ENCODE data around the gene LSG1.

LSG1 gene

DNA sequence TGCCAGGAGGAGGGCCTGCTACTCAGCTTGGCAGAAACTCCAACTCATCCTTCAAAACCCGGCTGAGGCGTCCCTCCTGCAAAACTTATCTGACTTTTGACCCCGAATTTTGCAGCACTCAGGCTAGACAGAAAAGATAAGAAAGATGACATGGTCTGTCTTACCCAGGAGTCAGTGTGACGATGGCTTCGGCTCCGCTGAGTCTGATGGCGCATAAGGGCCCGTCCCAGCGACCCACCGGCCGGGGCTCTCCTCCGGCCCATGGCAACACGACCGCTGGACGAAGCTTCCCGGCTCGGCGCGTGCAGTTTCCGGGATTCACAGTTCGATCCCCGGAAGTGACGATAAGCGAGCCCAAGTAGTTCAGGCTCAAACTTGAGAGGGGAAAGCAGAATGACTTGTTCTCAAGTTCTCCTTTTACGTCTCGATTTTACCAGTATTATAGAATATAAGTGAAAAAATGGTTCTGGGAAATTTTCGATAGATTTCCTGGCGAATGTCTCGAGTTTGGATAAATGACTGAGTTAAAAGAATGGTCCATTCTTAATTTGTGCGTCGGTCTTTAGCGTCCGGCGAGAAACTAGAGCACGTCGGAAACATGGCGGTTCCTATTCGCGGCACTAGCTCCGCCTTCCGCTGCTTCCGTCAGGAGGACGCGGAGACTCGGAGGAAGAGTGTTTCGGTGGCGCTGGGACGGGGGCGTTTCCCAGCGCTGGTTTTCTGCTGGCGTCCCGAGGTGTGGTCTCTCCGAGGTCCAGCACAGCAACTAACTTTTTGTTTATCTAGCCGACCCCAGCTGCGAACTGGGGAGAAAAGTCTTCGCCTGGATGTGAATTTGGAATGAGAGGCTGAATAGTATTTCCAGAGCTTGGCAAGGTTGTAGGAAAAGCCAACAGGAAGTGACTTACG lies at the start of gene LSG1:
Gene LSG1 (minus strand): TSS at position 292 of the 909 bp plus-strand sequence. CDS start 29 bp downstream, at position 263.
- DNase-seq = peak; percentile 93

DNA sequence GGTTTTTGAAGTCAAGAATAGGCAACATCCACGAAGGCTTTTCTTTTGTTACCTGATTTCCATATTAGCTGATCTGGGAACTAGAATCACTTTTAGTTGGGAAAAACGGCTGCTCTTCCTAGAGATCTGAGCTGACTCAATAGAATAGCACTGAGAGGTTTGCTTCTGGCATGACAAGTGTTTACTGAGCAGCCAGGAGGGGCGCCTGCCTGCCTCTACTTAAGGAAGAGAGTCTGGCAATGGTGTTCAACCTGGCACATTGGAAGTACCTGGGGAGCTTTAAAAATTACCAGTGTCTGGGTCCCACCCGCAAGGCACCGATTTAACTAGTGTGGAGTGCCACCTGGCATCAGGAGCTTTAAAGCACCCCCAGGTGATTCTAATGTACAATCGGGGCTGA lies 48.1 kb upstream of the LSG1 start:
- no peak for DNase-seq

DNA sequence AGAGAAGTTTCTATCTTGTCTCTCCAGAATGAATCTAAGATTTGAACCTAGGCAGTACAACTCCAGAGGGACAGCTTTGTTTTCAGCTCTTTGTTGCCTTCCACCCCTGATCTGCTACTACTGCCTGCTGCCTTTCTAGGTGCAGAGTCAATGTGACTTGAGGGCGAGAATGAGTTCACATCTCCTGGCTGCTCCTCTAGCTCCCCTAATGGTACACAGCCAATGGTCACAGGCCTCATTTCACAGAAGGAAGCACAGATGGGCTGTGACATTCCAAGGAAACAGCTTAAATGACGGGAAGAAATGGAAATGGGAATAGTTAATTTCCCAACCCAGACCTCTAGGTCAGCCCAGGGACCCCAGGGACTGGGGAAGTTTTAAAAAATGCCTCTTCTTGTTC lies 46.1 kb upstream of the LSG1 start:
- no peak for DNase-seq

DNA sequence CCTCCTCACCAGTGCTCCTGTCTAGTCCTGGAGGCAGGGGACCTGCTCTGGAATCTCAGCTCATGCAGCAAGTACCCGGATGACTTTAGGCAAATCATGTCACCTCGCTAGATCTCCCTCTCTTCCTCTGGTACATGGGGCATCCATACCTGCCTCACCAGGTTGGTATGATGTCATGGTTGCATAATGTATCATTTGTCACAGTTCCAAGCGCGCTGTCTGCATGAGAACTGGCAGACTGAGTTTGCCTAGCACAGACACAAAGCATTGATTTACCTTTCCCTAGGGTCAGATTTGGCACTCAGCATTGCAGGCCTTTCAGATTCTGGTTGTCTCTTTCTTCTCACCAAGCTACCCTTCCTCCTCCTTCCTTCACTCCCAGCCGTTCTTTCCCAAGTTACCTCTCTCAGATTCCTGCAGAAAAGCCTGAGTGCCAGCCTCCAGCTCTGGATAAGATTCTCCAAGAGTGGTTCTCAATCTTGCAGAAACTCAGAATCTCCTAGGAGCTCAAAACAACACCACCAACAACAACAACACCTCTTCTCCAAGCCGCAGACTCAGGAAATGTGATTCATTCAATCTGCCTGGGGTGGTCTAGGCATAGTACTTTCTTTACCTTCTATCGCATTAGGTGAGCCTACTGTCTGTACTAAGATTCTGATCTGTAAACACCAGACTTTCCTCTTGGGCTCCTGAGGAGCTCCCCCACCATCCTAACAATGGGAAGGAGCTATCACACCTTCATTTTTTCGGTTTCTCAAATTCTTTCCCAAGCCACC lies 43.2 kb upstream of the LSG1 start:
- DNase-seq = peak; percentile 15

DNA sequence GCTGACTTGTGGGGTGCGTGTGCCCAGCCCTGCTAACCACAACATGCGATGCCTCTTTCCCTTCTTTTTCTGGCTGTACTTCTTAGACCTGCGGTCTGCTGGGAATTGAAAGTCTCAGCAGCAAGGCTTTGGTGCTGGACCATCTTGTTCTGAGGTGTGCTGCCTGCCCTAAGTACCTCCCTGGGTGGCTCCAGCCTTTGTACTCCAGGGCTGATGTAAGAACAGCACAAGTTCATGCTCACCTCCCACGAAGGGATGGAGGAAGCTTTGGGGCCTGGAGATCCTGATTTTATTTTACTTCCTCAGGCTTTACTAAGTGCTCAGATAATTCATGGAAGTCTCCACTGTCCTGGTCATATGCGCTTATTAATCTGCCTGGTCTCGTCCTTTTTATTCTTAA lies 42.6 kb upstream of the LSG1 start:
- no peak for DNase-seq

DNA sequence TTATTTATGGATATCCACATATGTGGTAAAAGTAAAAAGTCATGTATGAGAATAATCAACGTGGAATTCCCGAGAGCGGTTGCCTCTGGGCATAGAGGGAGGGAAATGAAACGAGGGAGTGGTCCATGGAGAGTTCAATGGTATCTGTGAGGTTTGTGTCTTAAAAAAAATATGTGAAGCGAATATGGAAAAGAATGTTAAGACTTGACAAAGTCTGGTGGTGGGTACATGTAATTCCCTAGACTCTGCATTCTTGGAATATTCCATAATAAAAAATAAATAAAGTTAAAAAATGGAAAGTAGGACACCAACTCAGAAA lies 42.1 kb upstream of the LSG1 start:
- no peak for DNase-seq

DNA sequence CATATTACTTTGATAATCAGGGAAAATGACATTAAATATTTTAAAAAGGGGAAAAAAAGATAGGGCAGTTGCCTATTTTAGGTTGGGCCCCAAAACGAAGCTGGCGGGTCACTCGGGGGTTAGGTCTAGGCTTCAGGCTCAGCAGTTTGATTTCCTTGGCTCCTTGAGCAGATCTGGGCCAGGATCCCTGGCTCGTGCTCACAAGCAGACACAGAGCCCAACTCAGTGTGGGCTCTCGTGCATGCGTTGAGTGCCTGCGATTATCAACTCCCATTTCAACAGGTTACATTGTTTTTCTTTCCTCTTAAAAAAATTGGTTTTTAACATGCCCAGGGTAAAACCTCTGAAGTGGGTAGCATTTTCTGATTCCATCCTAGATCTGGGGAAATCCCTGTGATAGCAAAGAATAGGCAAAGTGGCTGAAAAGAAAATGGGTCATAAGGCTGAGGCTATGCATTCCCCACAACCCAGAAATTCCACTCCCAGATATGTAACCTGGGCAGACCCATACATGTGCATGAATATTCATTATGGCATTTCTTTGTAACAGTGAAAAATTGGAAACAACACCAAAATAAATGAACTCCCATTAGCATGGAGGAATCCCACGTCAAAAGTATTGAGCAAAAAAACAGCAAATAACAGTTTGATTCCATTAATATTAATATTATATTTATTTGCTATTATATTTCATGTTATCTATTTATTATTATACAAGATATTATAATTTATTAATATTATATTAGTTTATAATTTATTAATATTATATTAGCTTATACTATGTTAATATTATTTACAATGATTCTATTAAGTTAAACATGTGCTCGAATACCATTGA lies 41.5 kb upstream of the LSG1 start:
- no peak for DNase-seq

DNA sequence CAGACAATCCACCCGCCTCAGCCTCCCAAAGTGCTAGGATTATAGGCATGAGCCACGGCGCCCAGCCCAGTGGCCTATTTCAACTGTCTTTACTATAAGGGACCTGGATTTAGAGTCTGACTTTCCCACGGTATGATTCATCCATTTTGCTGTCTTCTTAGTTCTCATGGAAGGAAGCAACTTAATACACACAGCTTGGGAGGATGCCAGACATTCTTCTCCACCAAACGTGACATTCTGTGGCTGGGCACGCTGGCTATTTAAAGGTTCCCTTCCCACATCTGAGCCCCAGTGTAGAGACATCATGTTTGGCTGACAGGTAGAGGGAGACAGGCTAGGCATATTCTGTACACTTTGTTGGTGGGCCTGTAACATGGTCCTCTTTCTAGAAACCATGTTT lies 39.9 kb upstream of the LSG1 start:
- DNase-seq = no peak

DNA sequence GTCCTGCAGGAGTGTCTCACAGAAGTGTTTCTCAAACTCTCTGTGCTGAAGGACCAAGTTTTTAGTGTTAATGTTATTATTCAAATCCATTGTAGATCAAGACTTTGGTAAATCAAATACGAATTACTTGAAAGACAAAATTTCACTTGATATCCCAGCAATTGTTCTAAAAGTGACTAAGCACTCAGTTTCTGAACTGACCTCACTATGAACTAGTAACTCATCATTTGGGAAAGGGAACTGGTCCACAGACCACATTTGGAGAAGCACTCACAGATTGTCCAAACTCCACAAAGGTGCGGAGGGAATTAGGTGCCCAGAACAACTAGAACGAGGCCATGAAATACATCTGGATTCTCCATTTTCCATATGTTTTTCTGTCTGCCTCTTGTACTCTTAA lies 39.3 kb upstream of the LSG1 start:
- DNase-seq = no peak

DNA sequence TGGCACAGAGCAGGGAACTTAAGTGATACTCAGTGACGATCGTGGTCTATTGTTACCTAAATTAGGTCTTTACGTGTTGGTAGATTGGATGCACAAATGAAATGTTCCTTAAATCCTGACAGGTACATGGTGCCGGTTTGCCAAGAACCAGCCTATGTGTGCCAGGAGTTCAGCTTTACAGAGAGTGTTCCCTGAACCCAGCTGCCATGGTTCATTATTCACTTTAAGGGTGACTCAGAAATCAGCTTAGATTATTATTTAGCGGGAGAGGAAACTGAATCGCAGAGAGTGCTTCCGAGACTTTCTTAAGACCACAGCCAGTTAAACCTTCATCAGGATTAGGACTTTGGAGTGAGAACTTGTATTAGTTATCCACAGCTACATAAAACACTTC lies 35.2 kb upstream of the LSG1 start:
- DNase-seq = no peak

DNA sequence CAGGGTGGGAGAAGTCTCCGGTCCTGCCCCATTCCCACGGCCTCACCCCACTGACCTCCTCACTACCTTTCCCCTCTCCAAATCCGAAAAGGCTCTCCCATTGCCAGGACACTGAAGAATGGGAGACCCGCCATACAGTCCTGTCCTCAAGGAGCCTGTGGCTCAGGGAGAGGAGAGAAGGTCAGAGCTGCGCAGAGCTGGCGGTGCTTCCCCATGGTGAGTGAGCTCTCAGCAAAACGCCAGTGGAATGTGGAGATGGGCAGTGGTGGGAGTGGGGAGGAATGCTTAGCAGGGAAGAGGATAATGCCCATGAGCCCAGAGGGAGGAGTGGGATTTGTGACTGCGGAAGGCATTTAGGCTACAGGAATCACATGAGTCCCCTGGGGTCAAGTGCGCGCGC lies 33.8 kb upstream of the LSG1 start:
- no peak for DNase-seq

DNA sequence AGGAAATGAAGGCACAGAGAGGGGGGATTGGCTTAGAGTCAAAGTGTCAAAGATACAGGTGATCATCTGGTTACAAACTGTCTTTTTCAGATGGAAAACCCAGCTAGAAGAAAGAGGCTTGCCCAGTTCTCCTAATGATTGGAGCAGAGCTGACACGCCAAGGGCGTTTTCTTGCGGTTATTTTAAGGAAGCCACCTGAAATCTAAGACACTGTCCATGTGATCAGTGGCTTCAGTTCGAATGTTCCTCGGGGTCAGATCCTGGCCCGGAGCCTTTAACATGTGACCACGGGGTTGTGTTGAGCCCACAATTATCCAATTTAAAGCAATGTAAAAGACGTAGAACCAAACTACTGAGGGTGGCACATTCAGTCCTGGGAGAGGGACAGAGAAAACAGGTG lies 33.2 kb upstream of the LSG1 start:
- no peak for DNase-seq

DNA sequence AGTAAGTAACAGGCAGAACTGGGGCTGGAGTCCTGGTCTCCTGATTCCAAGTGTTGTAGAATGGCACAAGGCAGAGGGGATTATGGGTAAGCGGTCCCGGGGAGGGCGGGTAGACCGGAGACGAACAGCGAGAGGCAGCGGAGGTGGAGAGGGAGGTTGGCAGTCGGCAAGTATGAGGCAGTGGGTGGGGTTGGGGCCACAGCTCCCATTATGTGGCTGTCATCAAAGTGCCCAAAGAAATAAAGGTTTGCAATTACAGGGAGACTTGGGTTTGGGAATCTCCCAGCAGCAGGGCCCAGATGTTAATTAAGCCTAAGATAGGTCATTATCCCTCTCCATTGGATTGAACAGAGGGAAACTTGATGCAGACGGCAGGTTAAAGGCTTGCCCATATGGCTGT lies 30.6 kb upstream of the LSG1 start:
- no peak for DNase-seq

DNA sequence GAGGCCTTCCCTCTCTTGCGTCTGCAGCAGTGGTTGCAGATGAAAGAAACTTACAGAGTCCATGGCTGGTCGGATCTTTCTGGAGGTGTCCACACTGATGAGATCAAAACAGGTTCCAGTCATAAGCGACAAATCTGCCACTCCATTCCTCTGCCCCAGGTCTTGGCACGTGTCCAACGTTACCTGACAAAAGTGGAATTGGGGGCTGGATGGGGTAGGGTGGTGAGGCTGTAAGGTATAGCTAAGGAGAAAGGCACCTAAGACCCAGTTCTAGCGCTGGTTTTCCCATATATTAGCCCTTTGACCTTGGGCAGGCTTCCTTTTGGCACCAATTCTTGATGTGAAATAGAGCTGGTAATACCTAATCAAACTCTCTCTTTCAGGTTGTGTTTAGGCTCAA lies 24.7 kb upstream of the LSG1 start:
- no peak for DNase-seq

DNA sequence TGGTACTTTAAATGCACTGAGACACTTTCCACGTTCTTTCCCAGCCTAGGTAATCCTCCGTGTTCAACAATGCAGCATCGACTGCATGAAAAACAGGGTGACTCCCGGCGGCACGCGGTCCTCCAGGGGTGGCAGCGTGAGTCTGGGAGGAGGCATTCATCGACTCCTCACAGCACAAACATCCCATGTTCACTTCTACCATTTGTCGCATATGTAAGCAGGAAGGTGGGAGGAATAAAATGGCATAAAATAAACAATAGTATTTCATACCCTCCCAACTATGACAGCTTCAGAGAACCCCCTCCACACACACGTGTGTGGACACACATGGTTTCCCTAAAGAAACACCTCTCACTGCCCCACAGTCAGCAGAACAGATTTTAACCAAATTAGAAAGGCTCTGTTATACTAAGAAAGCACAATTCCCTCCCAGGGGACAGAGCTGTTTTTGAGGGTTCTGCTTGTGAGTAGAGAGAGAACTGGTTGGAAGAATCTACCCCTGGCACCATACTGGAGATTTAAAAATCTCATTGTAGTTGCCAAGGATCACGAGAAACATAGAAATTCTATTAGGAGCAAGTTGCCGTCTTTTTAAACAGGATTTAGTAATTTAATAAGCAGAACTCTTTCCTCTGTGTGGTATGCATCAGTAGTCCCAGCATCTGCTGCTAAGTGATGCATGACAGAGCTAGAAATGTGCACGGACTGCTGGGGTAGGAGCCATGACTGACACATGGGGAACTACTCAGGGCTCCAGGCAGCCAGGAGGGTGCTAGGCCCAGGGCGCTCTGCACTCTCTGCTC lies 19.7 kb upstream of the LSG1 start:
- DNase-seq = no peak

DNA sequence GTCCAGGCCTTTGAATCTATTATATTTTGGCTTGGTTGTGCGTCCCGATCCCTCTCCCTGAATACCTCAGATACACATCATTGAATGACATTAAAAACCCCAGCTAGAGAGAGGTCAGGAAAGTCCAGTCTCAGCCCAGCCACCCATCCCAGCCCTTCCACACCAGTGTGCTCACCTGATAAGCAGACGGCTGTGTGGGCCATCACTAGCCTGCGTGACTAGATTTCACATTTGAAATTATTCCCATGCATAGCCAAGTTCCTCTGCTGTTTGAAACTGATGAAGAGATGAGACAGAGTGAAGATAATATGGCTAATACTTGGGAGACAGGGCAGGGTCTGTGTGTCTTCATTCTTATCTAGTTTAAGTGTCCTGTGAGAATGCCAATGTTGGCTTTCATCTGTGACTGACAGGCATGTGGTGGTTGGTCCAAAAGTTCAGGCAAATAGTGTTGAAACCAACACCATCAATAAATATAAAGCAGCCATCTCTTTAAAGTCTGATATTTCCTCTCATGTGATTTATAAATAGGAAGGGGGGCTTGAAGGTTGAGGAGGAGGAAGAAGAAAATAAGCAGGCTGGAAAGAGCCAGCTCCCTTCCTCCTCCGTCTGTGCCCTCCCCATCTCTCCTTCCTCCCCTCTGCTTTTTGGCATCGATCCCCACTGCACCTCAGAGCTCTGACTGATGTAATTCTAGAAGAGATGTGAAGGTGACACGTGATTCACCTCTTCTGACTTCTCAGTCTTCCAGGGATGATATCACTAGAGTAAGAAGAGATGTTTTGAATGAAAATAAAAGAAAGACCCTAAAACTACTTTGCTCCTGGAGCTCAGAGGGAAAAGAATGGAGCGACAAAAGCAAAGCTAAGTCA lies 18.7 kb upstream of the LSG1 start:
- no peak for DNase-seq

DNA sequence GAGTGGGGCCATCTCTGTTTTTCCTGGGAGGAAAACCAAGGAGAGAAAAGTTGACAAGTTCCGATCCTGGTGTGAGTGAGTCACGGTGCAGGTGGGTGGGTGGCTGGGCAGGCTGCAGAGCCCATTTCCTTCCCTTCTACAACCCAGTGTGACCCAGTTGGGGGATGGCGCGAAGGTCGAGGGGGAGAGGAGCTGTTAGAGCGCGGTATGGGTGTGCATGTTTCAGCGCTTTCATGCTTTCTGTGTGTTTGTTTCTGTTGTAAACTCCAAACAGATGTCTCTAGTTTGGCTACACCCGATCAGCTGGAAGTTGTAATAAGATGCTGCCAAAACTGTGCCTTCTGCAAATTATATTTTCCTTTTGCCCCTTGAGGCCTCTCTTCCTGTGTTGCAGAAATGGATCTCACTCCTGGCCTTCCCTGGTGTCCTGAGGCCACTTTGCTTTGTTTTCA lies 17.5 kb upstream of the LSG1 start:
- DNase-seq = no peak

DNA sequence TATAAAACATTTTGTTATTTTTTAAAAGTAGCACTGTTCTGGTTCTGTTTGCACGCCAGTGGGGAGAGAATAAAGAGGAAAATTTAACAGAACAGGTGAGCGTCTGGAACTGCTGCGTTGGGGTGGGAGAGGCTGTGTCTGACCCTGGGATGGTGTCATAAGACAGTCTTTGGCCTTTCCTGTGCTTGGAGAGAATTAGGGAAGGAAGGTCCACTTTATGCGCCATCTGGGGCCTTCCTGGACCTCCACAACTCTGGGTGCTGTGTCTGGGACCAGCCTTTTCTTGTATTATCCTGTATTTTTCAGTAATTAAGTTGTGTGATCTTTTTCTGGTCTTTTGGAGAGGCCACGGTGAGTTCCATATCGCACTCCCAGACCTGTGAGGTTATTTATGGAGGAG lies 17.0 kb upstream of the LSG1 start:
- no peak for DNase-seq

DNA sequence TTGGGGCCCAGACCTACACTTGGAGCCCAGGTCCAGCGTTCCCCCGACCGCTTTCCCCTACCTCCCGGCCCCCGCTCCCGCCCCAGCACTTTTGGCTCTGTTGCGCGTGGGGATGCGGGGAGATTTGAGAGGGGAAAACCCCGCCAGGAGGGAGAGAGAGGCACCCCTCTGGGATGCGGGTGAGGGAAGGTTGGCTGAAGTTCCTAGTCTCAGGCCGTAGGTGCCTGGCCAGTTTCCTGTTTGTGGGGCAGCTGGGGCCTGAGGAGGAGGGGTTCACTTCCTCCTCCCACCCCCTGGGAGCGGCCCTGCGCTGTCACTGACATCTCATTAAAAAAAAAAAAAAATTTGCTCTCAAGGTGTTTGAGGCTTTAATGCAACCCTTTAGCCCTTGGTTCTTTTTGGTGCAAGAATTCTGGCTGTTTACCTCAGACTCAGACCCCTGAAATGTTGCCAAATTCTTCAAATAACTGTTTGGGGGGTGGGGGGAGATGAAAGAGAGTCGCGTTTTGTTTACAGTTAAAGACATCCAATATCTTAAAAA lies 16.3 kb upstream of the LSG1 start:
- peak; percentile 39 for DNase-seq

DNA sequence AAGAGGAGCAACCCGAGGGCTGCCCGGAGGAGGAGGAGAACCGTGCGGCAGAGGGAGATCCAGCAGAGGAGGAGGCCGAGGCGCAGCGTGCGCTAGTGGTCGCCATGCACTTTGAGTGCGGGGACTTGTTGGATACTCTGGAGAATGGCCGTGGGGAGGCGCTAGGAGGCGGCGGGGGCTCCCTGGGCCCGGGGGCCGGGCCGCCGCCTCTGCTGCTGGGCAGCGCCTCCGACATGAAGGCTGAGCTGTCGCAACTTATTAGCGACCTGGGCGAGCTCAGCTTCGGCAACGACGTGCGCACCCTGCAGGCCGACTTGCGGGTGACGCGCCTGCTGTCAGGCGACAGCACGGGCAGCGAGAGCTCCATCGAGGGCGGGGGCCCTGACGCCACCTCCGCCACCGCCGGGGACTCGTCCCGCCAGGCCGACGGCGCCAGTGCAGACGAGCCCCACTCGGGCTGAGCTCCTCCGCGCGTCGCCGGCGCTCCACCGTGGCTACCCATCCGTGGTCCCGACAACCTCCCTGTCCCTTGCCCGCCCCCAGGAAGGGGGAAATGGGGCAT lies 15.7 kb upstream of the LSG1 start:
- peak; percentile 75 for DNase-seq
